Activated CD4-positive, alpha-beta memory T cell treated with anti-CD3 and anti-CD28 coated beads, Interleukin-2, amount 10 ng/mL, durations not matched to agents 7 days and 5 days (primary cell): ENCODE measurements around the gene DNAJC4. TPM values are rescaled to one million over a fixed set of nuclear protein-coding genes. Genes with fewer than 3 reads are reported as not detected.

ENCODE experiments used
- CTCF ChIA-PET: fragments of 350-600 bp; sonication (Branson Sonifier 250); formaldehyde crosslinking; loops from one replicate; lab custom pipeline; 2021; ENCODE audit warnings: antibody characterized with exemption, inconsistent platforms; lab: Charles Lee
- POLR2A ChIA-PET: fragments of 350-600 bp; sonication (Branson Sonifier 250); formaldehyde crosslinking; loops from one replicate; lab custom pipeline; 2021; ENCODE audit warnings: antibody characterized with exemption; lab: Charles Lee
- DNase-seq: peaks from one replicate; pipeline ENCODE4 v3.0.0-alpha.2; 2020
- H3K27ac Mint-ChIP-seq: one replicate; pipeline ENCODE4 v1.8.0; 2021; ENCODE audit warnings: mild to moderate bottlenecking, mixed read lengths
- H3K27me3 Mint-ChIP-seq: one replicate; pipeline ENCODE4 v1.8.0; 2021; ENCODE audit warnings: mixed read lengths
- H3K36me3 Mint-ChIP-seq: one replicate; pipeline ENCODE4 v1.8.0; 2021; ENCODE audit warnings: low read depth, mixed read lengths
- H3K4me1 Mint-ChIP-seq: one replicate; pipeline ENCODE4 v1.8.0; 2021; ENCODE audit warnings: mixed read lengths
- H3K4me3 Mint-ChIP-seq: one replicate; pipeline ENCODE4 v1.8.0; 2021; ENCODE audit warnings: mild to moderate bottlenecking, mixed read lengths
- H3K9me3 Mint-ChIP-seq: one replicate; pipeline ENCODE4 v1.8.0; 2021; ENCODE audit warnings: mixed read lengths
- total RNA-seq, 2 experiments: library from RNA; stranded (reverse); gene quantifications; one replicate each; pipeline ENCODE4 v1.2.3, GENCODE V29; 2021

Gene DNAJC4
- total RNA-seq, 2 experiments from 2014 or later: 40.8 to 42.0 TPM

DNA sequence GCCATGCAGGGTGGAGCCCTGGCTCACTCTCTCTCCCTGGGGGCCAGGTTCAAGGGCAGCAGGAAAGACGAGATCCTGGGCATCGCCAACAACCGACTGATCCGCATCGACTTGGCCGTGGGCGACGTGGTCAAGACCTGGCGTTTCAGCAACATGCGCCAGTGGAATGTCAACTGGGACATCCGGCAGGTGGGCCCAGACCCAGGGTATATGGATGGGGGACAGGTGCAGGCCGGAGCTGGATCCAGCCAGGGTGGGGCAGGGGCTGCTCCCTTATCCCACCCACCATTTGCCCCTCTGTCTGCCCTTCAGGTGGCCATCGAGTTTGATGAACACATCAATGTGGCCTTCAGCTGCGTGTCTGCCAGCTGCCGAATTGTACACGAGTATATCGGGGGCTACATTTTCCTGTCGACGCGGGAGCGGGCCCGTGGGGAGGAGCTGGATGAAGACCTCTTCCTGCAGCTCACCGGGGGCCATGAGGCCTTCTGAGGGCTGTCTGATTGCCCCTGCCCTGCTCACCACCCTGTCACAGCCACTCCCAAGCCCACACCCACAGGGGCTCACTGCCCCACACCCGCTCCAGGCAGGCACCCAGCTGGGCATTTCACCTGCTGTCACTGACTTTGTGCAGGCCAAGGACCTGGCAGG lies 7.2 kb upstream of the DNAJC4 start:
- DNase-seq: no peak
- no peaks in the 10 kb centered on the region for H3K27me3 Mint-ChIP-seq
- CTCF ChIA-PET: interaction anchor here (0.9 to 1.4 kb wide), 3 partner anchors 9 to 27 kb away, joined by 3 to 4 read pairs (median 4); no protein-coding TSS in a partner anchor
- H3K4me1 Mint-ChIP-seq: peaks cover 24% of the 10 kb centered on the region
- no peaks in the 10 kb centered on the region for H3K9me3 Mint-ChIP-seq
- H3K4me3 Mint-ChIP-seq: no peak overlapping the region
- no peak overlapping the region for H3K27ac Mint-ChIP-seq
- H3K36me3 Mint-ChIP-seq: peaks cover 24% of the 10 kb centered on the region
- POLR2A ChIA-PET: interaction anchor here (0.9 to 14.6 kb wide), 12 partner anchors 8 to 117 kb away, joined by 3 to 275 read pairs (median 6); partner anchors contain the start of genes CCDC88B, FERMT3, FKBP2 and PPP1R14B

DNA sequence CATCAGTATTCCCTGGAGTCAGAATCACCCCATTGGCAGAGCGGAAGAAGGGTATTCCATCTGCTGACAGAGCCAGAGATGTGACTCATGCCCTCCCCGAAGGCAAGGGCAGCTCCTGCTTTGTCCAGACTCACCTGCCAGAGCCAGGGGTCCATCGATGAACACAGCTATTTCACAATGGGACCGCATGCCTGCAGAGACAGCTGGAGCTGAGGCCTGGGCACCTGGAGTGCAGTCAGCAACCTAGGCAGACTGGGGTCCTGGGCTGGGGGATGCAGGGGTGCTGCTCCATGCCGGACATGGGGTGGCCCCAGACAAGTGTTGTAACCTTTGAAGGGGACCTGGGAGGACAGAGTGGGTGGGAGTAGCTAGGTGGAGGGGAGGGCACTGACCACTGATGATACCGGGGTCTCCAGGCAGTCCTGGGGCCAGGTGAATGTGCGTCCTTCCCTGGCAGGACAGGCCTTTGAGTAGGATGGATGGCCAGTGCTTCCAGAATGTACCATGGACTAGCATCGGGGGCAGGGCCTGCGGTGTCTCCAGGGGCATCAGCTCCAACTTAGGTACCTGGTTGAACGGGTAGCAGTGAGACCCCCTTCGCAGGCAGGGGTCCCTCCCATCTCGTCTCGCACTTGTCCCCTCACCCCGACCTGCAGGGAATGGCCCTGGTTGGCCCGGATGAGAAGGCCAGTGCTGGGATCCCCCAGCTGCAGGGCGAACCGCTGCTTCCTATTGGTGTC lies 6.0 kb upstream of the DNAJC4 start:
- H3K27ac Mint-ChIP-seq: peak overlapping the region; percentile 58
- H3K36me3 Mint-ChIP-seq: peaks cover 17% of the 10 kb centered on the region
- H3K4me3 Mint-ChIP-seq: peak overlapping the region; percentile 88
- H3K9me3 Mint-ChIP-seq: no peaks in the 10 kb centered on the region
- H3K4me1 Mint-ChIP-seq: peaks cover 30% of the 10 kb centered on the region
- no peaks in the 10 kb centered on the region for H3K27me3 Mint-ChIP-seq
- ChIA-PET POLR2A (interaction anchor here (0.8 to 14.6 kb wide), 18 partner anchors 8 to 116 kb away, joined by 3 to 275 read pairs (median 6); partner anchors contain the start of genes CCDC88B, FERMT3, FKBP2 and GPR137), CTCF (interaction anchor here (0.9 to 1.4 kb wide), 3 partner anchors 10 to 26 kb away, joined by 3 to 4 read pairs (median 4); no protein-coding TSS in a partner anchor)
- no peak for DNase-seq

GRCh38 chr11:64224891-64225607 lies 5.3 kb upstream of the DNAJC4 start:
- Mint-ChIP-seq H3K36me3 (peaks cover 18% of the 10 kb centered on the region), H3K9me3 (no peaks in the 10 kb centered on the region), H3K4me3 (peak overlapping the region; percentile 88), H3K4me1 (peaks cover 36% of the 10 kb centered on the region), H3K27ac (peak overlapping the region; percentile 79), H3K27me3 (no peaks in the 10 kb centered on the region)
- ChIA-PET POLR2A (interaction anchor here (0.8 to 14.6 kb wide), 14 partner anchors 9 to 93 kb away, joined by 3 to 275 read pairs (median 10); partner anchors contain the start of genes FERMT3, FKBP2, GPR137 and PLCB3), CTCF (no interaction called here)
- DNase-seq: no peak

DNA sequence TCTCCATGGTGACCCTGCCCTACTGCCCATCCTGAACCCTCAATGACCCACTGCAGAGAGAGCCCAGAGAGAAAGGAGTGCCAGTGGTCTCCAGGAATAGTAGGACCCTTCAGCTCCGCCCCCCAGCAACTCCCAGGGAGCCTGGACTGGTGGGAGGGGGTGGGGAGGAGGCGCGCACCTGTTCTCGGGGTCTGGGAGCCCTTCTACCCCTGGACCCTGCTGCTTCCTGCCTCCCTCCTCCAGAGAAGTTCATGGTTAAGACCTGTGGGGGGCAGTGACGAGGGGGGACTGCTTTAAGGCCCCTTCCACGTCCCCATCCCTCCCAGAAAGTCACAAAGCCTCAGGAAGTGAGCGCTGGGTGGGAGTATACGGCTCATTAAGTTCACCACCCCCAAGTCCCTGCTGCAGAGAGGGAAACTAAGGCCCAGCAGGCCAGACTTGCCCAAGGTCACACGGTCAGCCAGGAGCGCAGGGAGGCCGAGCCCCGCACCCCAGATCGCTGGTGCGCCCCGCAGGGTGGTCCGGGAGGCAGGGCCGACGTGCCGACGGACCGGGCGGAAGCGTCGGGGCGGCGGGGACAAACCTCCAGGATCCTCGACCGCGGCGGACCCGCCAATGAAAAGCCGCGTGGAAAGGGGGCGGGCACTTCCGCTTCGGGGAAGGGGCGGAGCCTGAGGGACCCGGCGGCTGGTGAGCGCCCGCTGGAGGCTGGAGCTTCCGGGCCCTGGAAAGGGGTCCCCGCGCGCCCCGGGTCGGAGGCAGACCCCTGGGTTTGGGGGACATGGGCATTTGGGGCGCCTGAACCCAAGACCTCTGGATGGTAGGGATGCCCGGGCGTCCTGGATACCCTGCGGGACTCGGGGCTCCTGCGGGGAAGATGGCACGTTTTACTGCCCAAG lies 4.5 kb upstream of the DNAJC4 start, which contains the start of the genes NUDT22 and TRPT1:
NUDT22 (plus strand) TSS at position 667 of the 899 bp plus-strand sequence. CDS start 379 bp downstream, outside the sequence.
TRPT1 (minus strand) TSS at position 579 of the 899 bp plus-strand sequence; CDS start at position 253, 326 bp downstream.
- no peaks in the 10 kb centered on the region for H3K9me3 Mint-ChIP-seq
- peak within 1 kb of the TSS; percentile 79 for H3K27ac Mint-ChIP-seq
- H3K27me3 Mint-ChIP-seq: no peaks in the 10 kb centered on the region

DNA sequence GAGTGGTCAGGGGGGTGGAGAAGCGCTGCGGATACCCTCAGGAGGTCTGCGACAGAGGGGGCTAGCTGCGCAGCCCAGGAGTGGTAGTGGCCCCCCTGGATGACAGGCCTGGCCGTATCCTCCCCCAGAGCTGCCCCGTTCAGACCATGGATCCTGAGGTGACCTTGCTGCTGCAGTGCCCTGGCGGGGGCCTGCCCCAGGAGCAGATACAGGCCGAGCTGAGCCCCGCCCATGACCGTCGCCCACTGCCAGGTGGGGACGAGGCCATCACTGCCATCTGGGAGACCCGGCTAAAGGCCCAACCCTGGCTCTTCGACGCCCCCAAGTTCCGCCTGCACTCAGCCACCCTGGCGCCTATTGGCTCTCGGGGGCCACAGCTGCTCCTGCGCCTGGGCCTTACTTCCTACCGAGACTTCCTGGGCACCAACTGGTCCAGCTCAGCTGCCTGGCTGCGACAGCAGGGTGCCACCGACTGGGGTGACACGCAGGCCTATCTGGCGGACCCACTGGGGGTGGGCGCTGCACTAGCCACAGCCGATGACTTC lies 3.8 kb upstream of the DNAJC4 start:
- no peaks in the 10 kb centered on the region for H3K9me3 Mint-ChIP-seq
- peaks cover 17% of the 10 kb centered on the region for H3K36me3 Mint-ChIP-seq
- no peaks in the 10 kb centered on the region for H3K27me3 Mint-ChIP-seq
- H3K27ac Mint-ChIP-seq: peak overlapping the region; percentile 79
- H3K4me3 Mint-ChIP-seq: peak overlapping the region; percentile 88
- ChIA-PET CTCF (interaction anchor here (0.9 to 5.1 kb wide), 11 partner anchors 15 to 105 kb away, joined by 3 to 40 read pairs (median 6); partner anchors contain the start of genes ESRRA, FERMT3, FKBP2 and PLCB3), POLR2A (interaction anchor here (0.6 to 14.6 kb wide), 16 partner anchors 11 to 1635 kb away, joined by 3 to 275 read pairs (median 9); partner anchors contain the start of genes ESRRA, FERMT3, FKBP2 and PPP1R14B)
- DNase-seq: peak; percentile 74
- H3K4me1 Mint-ChIP-seq: peaks cover 45% of the 10 kb centered on the region

More for the DNA sequence above, 4.5 kb upstream of the DNAJC4 start, which contains the start of the genes NUDT22 and TRPT1:
- ChIA-PET POLR2A (interaction anchor here (0.6 to 14.6 kb wide), 19 partner anchors 8 to 1634 kb away, joined by 3 to 275 read pairs (median 8); partner anchors contain the start of genes ESRRA, FERMT3, FKBP2 and GPR137), CTCF (interaction anchor here (0.9 to 5.1 kb wide), 9 partner anchors 14 to 92 kb away, joined by 3 to 40 read pairs (median 6); partner anchors contain the start of genes ESRRA, FERMT3, FKBP2 and PLCB3)
- peaks cover 40% of the 10 kb centered on the region for H3K4me1 Mint-ChIP-seq
- H3K4me3 Mint-ChIP-seq: peak within 1 kb of the TSS; percentile 88
- DNase-seq: peak; percentile 94
- peaks cover 17% of the 10 kb centered on the region for H3K36me3 Mint-ChIP-seq

GRCh38 chr11:64227405-64227956 lies 2.9 kb upstream of the DNAJC4 start:
- no peaks in the 10 kb centered on the region for H3K27me3 Mint-ChIP-seq
- DNase-seq: no peak
- POLR2A ChIA-PET: interaction anchor here (0.8 to 14.6 kb wide), 11 partner anchors 10 to 105 kb away, joined by 3 to 275 read pairs (median 17); partner anchors contain the start of genes ESRRA, FERMT3, FKBP2 and PPP1R14B
- no peaks in the 10 kb centered on the region for H3K9me3 Mint-ChIP-seq
- peak overlapping the region; percentile 88 for H3K4me3 Mint-ChIP-seq
- peaks cover 17% of the 10 kb centered on the region for H3K36me3 Mint-ChIP-seq
- CTCF ChIA-PET: interaction anchor here (0.7 to 5.1 kb wide), 9 partner anchors 14 to 1557 kb away, joined by 3 to 40 read pairs (median 6); partner anchors contain the start of genes ESRRA, FERMT3, FKBP2 and PLCB3
- H3K4me1 Mint-ChIP-seq: peaks cover 51% of the 10 kb centered on the region
- peak overlapping the region; percentile 79 for H3K27ac Mint-ChIP-seq

GRCh38 chr11:64229090-64229743 lies 1.1 kb upstream of the DNAJC4 start:
- Mint-ChIP-seq H3K4me3 (peak overlapping the region; percentile 85), H3K27ac (peak overlapping the region; percentile 81), H3K36me3 (peaks cover 18% of the 10 kb centered on the region), H3K9me3 (no peaks in the 10 kb centered on the region), H3K27me3 (no peaks in the 10 kb centered on the region), H3K4me1 (peaks cover 55% of the 10 kb centered on the region)
- no peak for DNase-seq
- POLR2A ChIA-PET: interaction anchor here (1.0 to 6.7 kb wide), 6 partner anchors 14 to 88 kb away, joined by 3 to 49 read pairs (median 4); partner anchors contain the start of genes FERMT3, FKBP2, PRDX5 and STIP1
- CTCF ChIA-PET: interaction anchor here (2.2 to 5.1 kb wide), 2 partner anchors 23 to 75 kb away, joined by 9 to 40 read pairs; partner anchors contain the start of gene FERMT3

DNA sequence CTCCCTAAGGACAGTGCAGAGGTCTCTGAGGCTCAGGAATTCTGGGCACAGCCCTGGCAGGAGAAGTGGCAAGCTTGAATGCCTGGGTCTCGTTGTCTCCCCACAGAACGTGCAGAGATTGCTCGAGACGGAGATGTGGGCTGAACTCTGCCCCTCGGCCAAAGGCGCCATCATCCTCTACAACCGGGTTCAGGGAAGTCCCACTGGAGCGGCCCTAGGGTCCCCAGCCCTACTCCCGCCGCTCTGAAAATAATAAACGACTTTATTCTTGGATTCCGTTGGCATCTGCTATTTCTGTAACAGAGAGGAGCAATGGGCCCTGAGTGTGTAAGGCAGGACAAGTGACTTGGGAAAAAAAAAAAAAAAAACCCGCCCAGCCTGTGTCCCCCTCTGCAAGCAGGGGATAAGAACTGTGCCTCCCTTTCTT lies 591 bp upstream of the DNAJC4 start:
- Mint-ChIP-seq H3K9me3 (no peaks in the 10 kb centered on the region), H3K27ac (peak overlapping the region; percentile 81)
- POLR2A ChIA-PET: interaction anchor here (1.0 to 6.7 kb wide), 7 partner anchors 14 to 88 kb away, joined by 3 to 49 read pairs (median 4); partner anchors contain the start of genes FERMT3, FKBP2, PRDX5 and STIP1

DNA sequence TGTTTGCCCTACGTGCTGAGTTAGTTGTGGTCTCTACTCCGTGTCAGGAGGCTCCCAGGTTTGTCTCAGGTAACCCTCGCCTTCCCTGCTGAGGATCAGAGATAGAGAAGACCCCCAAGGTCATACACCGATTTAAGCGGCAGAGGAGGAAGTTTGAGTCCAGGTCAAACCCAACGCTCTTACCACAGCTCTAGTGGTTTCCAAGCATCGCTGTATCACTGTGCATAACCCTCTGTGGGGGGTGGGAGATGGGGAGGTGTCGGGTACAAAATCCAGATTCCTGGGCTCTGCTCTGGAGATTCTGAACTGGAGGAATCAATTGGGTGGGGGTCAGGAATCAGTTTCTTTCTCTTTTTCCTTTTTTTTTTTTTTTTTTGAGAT lies 627 bp downstream of the DNAJC4 start:
- Mint-ChIP-seq H3K36me3 (peaks cover 14% of the 10 kb centered on the region), H3K27ac (peak overlapping the region; percentile 62), H3K4me3 (peak overlapping the region; percentile 85), H3K9me3 (no peaks in the 10 kb centered on the region), H3K4me1 (peaks cover 56% of the 10 kb centered on the region), H3K27me3 (no peaks in the 10 kb centered on the region)
- ChIA-PET POLR2A (interaction anchor here (1.4 to 6.7 kb wide), 4 partner anchors 13 to 87 kb away, joined by 4 to 49 read pairs (median 8); partner anchors contain the start of genes FERMT3, FKBP2, PRDX5 and TRMT112), CTCF (interaction anchor here (0.7 kb wide), 1 partner anchor 1390 kb away, joined by 3 read pairs; no protein-coding TSS in a partner anchor)
- no peak for DNase-seq

More for the DNA sequence above, 591 bp upstream of the DNAJC4 start:
- CTCF ChIA-PET: interaction anchor here (2.2 to 5.1 kb wide), 2 partner anchors 24 to 74 kb away, joined by 9 to 40 read pairs; partner anchors contain the start of gene FERMT3
- H3K4me3 Mint-ChIP-seq: peak overlapping the region; percentile 85
- no peaks in the 10 kb centered on the region for H3K27me3 Mint-ChIP-seq
- H3K36me3 Mint-ChIP-seq: peaks cover 18% of the 10 kb centered on the region
- DNase-seq: no peak
- H3K4me1 Mint-ChIP-seq: peaks cover 53% of the 10 kb centered on the region
